ENCODE measurements around the gene UBL4A. TPM values are rescaled to one million over a fixed set of nuclear protein-coding genes. Genes with fewer than 3 reads are reported as not detected.

The UBL4A gene
- total and polyA plus RNA-seq, 2 donors (not counting 3 experiments of a cell fraction or from before 2014, with no cell fraction given) = 25.3 to 31.4 TPM

GRCh38 chrX:154459832-154460231 is 26.6 kb downstream of the UBL4A start:
- Histone ChIP-seq H4K20me1 (replicated peaks; ENCODE audit: control insufficient read depth, extremely low read depth, insufficient read depth, low read length) (no peaks in the 10 kb centered on the region), H3K9me1 (replicated peaks; ENCODE audit: control insufficient read depth, extremely low read depth, insufficient read depth, low read length) (no peaks in the 10 kb centered on the region), H3K36me3 (ENCODE audit: control insufficient read depth in 2 of 2, extremely low read depth in 1 of 2, insufficient read depth in 2 of 2, low read length in 2 of 2) (peaks cover 0 to 10% of the 10 kb centered on the region in 2 experiments), H3K27me3 (ENCODE audit: control insufficient read depth in 2 of 2, insufficient read depth in 2 of 2, low read length in 2 of 2) (no peaks in the 10 kb centered on the region), H3K79me2 (ENCODE audit: control insufficient read depth, insufficient read depth, low read length) (peaks cover 25% of the 10 kb centered on the region), H3K4me1 (ENCODE audit: control insufficient read depth, extremely low read depth, insufficient read depth, low read length) (peaks cover 7% of the 10 kb centered on the region), H3K9me3 (replicated peaks; ENCODE audit: control insufficient read depth, insufficient read depth, low read length) (no peaks in the 10 kb centered on the region), H3K9ac (replicated peaks; ENCODE audit: extremely low read depth, insufficient read depth, low read length) (peak overlapping the region; percentile 16), H3K4me2 (ENCODE audit: insufficient read depth, low read length) (no peak overlapping the region), H2AFZ (ENCODE audit: low read depth, low read length) (no peak overlapping the region), H3K4me3 (replicated peaks in 1 of 3; ENCODE audit: insufficient read depth in 1 of 3, low read depth in 1 of 3, low read length in 3 of 3) (peak overlapping the region in 1 of 3 experiments; percentile 81), H3K27ac (ENCODE audit: insufficient read depth, low read depth, low read length) (no peak overlapping the region)
- intact Hi-C loops (cut with micrococcal nuclease) = loop anchor here (2.0 kb wide), 1 partner anchor 19 kb away; the partner anchor contains the start of gene LAGE3
- BruUV-seq (replicated peaks) = no TSS peak
- no peak for DNase-seq (ENCODE audit: low read depth, low spot score)
- no peak for FAIRE-seq
- CTCF ChIA-PET = interaction anchor here (1.0 to 2.9 kb wide), 3 partner anchors 61 to 87 kb away, joined by 3 to 8 read pairs (median 3); no protein-coding TSS in a partner anchor
- TF ChIP-seq POLR2A (IDR thresholded peaks at IDR 0.05; ENCODE audit: low read depth, low read length) = no peak
- TF ChIP-seq CTCF (IDR thresholded peaks at IDR 0.05; ENCODE audit: extremely low read depth in 1 of 2, insufficient read depth in 1 of 2, low read depth in 1 of 2, low read length in 2 of 2) = no peak
- TF ChIP-seq MYC (IDR thresholded peaks at IDR 0.05; ENCODE audit: low read depth, low read length) = no peak
- TF ChIP-seq POLR2AphosphoS5 (IDR thresholded peaks at IDR 0.05; ENCODE audit: insufficient read depth, low read depth, low read length) = no peak
- TF ChIP-seq FOS (IDR thresholded peaks at IDR 0.05; ENCODE audit: borderline replicate concordance, insufficient read depth, low read length) = no peak
- TF ChIP-seq MAX (IDR thresholded peaks at IDR 0.05; ENCODE audit: insufficient read depth, insufficient read length) = no peak
- TF ChIP-seq GATA2 (IDR thresholded peaks at IDR 0.05; ENCODE audit: insufficient read depth, insufficient read length, low read depth, low read length) = no peak
- no peak for TF ChIP-seq JUN (IDR thresholded peaks at IDR 0.05; ENCODE audit: borderline replicate concordance, insufficient read depth, insufficient read length, low read depth)
- dilution Hi-C loops (cut with MboI; ENCODE audit: extremely low pct_ligation_motif_present, low sequenced_read_pairs) = no loop called here
- POLR2A ChIA-PET = interaction anchor here (1.4 kb wide), 1 partner anchor 30 kb away, joined by 3 read pairs; the partner anchor contains the start of gene SLC10A3
